A549 (cell line): ENCODE data around the gene KLRD1. TPM values are rescaled to one million over a fixed set of nuclear protein-coding genes. Genes with fewer than 3 reads are reported as not detected.

Experiments
- ATAC-seq, 2 experiments: fragments of 200-7000 bp in 1 of 2; fragments of >200 bp in 1 of 2; cut with Nextera tagmentation in 1 of 2; cut with Tn5 transposase in 1 of 2; 3 replicates each; pipeline versions ENCODE4 v1.8.0 to v1.9.1; 2018 to 2020; ENCODE audit warnings: mild to moderate bottlenecking in 1 of 2, moderate library complexity in 1 of 2
- CTCF ChIA-PET: fragments of 300-600 bp; sonication (Branson Sonifier 250); formaldehyde crosslinking; extraction: SDS; loops from one replicate; lab custom pipeline; 2021; ENCODE audit warnings: antibody characterized with exemption, inconsistent platforms; lab: Yijun Ruan, JAX
- POLR2A ChIA-PET: fragments of 350-600 bp; formaldehyde crosslinking; extraction: SDS; loops from one replicate; lab custom pipeline; 2021; ENCODE audit warnings: antibody characterized with exemption, inconsistent platforms; lab: Yijun Ruan, JAX
- DNase-seq, 2 experiments: peaks; one replicate each; pipeline versions ENCODE4 v3.0.0 to v3.0.0-alpha.2; 2011 to 2016; ENCODE audit warnings: low read depth in 1 of 2, low spot score in 1 of 2
- FAIRE-seq: peaks from 2 replicates; lab custom pipeline; 2011; peaks lifted over from hg19 to GRCh38; lab: Jason Lieb, UNC
- H3K27ac ChIP-seq, 2 experiments: fragments of >200 bp; sonication (Bioruptor Twin); formaldehyde crosslinking; 3 replicates each; pipeline ENCODE4 v1.5.1; 2016 to 2017
- H3K4me1 ChIP-seq: fragments of >200 bp; sonication (Bioruptor Twin); formaldehyde crosslinking; 3 replicates; pipeline ENCODE4 v1.6.1; 2016
- H3K4me2 ChIP-seq: fragments of >200 bp; sonication (Bioruptor Twin); formaldehyde crosslinking; 3 replicates; pipeline ENCODE4 v1.6.1; 2016
- H3K4me3 ChIP-seq: fragments of >200 bp; sonication (Bioruptor Twin); formaldehyde crosslinking; 3 replicates; pipeline ENCODE4 v1.5.1; 2016
- H3K9me3 ChIP-seq: fragments of >200 bp; sonication (Bioruptor Twin); formaldehyde crosslinking; 3 replicates; pipeline ENCODE4 v1.6.1; 2016
- CBX2 ChIP-seq: fragments of 200-600 bp; sonication (generic); IDR thresholded peaks from 2 replicates; pipeline ENCODE4 v1.6.1; 2016; ENCODE audit warnings: low read depth, mild to moderate bottlenecking, borderline replicate concordance
- CEBPB ChIP-seq, 2 experiments: fragments of >200 bp in 1 of 2; sonication (Bioruptor Twin) in 1 of 2; formaldehyde crosslinking in 1 of 2; IDR thresholded peaks; 2 replicates each; pipeline ENCODE4 v1.6.1; 2012 to 2016
- GATA3 ChIP-seq: IDR thresholded peaks from 2 replicates; pipeline ENCODE4 v1.6.1; 2012; ENCODE audit warnings: borderline replicate concordance
- HOXB13 ChIP-seq: fragments of 250-450 bp; sonication (Bioruptor Pico); IDR thresholded peaks from 2 replicates; pipeline ENCODE4 v1.5.0; 2020; ENCODE audit warnings: low read depth, mild to moderate bottlenecking, moderate library complexity
- JUN ChIP-seq, 2 experiments: fragments of >200 bp; sonication (Bioruptor Twin); formaldehyde crosslinking; IDR thresholded peaks; 2 replicates in 1 of 2; 3 replicates in 1 of 2; pipeline ENCODE4 v1.6.1; 2016 to 2017
- MAFK ChIP-seq: fragments of 450-650 bp; IDR thresholded peaks from 2 replicates; pipeline ENCODE4 v1.6.1; 2014; ENCODE audit not compliant: partially characterized antibody
- MYC ChIP-seq: IDR thresholded peaks from 2 replicates; pipeline ENCODE4 v1.6.1; 2012; ENCODE audit warnings: mild to moderate bottlenecking, inconsistent platforms, low read length, improper control_type of control experiment, borderline replicate concordance
- NPAS2 ChIP-seq: fragments of 250-450 bp; sonication (Bioruptor Pico); IDR thresholded peaks from 2 replicates; pipeline ENCODE4 v1.8.0; 2022; ENCODE audit warnings: mild to moderate bottlenecking, moderate library complexity, borderline replicate concordance
- NR3C1 ChIP-seq: fragments of >200 bp; sonication (Bioruptor Twin); formaldehyde crosslinking; IDR thresholded peaks from 3 replicates; pipeline ENCODE4 v1.6.1; 2017
- POLR2A ChIP-seq: IDR thresholded peaks from 2 replicates; pipeline ENCODE4 v1.6.1; 2012; ENCODE audit warnings: mild to moderate bottlenecking, low read length
- RAD21 ChIP-seq, 2 experiments: fragments of >200 bp in 1 of 2; sonication (Bioruptor Twin) in 1 of 2; formaldehyde crosslinking in 1 of 2; IDR thresholded peaks in 1 of 2; conservative IDR thresholded peaks in 1 of 2; 2 replicates in 1 of 2; 3 replicates in 1 of 2; pipeline ENCODE4 v1.6.1; 2012 to 2018; ENCODE audit warnings: inconsistent platforms in 1 of 2
- RCOR1 ChIP-seq: fragments of 150-350 bp; IDR thresholded peaks from 2 replicates; pipeline ENCODE4 v1.6.1; 2014; ENCODE audit warnings: antibody characterized with exemption, low read length, low read depth
- RNF2 ChIP-seq: fragments of 200-600 bp; sonication (generic); IDR thresholded peaks from 2 replicates; pipeline ENCODE4 v1.6.1; 2016; ENCODE audit warnings: low read depth, mild to moderate bottlenecking, antibody characterized with exemption, moderate library complexity, borderline replicate concordance
- TFCP2L1 ChIP-seq: fragments of 250-450 bp; sonication (Bioruptor Pico); IDR thresholded peaks from 2 replicates; pipeline ENCODE4 v1.5.0; 2021; ENCODE audit warnings: mild to moderate bottlenecking
- ZC3H11A ChIP-seq: fragments of 450-650 bp; IDR thresholded peaks from 2 replicates; pipeline ENCODE4 v1.6.1; 2014; ENCODE audit warnings: antibody characterized with exemption, mild to moderate bottlenecking
- ZFP36 ChIP-seq: fragments of 450-650 bp; IDR thresholded peaks from 2 replicates; pipeline ENCODE4 v1.6.1; 2014; ENCODE audit warnings: borderline replicate concordance; ENCODE audit not compliant: partially characterized antibody
- ZNF302 ChIP-seq: fragments of 250-450 bp; sonication (Bioruptor Pico); IDR thresholded peaks from 2 replicates; pipeline ENCODE4 v1.9.0; 2021; ENCODE audit warnings: inconsistent platforms, mild to moderate bottlenecking, moderate library complexity
- ZSCAN20 ChIP-seq: fragments of 250-450 bp; sonication (Bioruptor Pico); IDR thresholded peaks from 2 replicates; pipeline ENCODE4 v1.8.0; 2022; ENCODE audit warnings: mild to moderate bottlenecking, moderate library complexity
- WGBS: methylation state at CpG from one replicate; pipeline ENCODE4 v1.1.6; 2017; ENCODE audit errors: missing lambda C conversion rate; 5-methylcytosine and 5-hydroxymethylcytosine counted together
- polyA plus RNA-seq, 4 experiments: library from polyadenylated mRNA; depleted of rRNA in 3 of 4; stranded (reverse); fragments of >200 nt; fragmentation: RNase III in 1 of 4; extraction: RNeasy Plus Mini Kit Qiagen cat#74134 plus additional on column Dnase treatment in 1 of 4; gene quantifications; 2 replicates in 3 of 4; 3 replicates in 1 of 4; pipeline ENCODE4 v1.2.3, GENCODE V29; 2011 to 2017
- TF ChIP-seq, protein P1 (sequence below): fragments of 450-650 bp; IDR thresholded peaks from 2 replicates; pipeline ENCODE4 v1.6.1; 2014; ENCODE audit warnings: antibody characterized with exemption
- TF ChIP-seq, protein P2 (sequence below): fragments of >200 bp; sonication (Bioruptor Twin); formaldehyde crosslinking; IDR thresholded peaks from 2 replicates; pipeline ENCODE4 v1.6.1; 2016
- TF ChIP-seq, protein P3 (sequence below): fragments of 150-350 bp; IDR thresholded peaks from 2 replicates; pipeline ENCODE4 v1.6.1; 2014; ENCODE audit warnings: low read depth, mild to moderate bottlenecking, low read length
- TF ChIP-seq, protein P4 (sequence below): fragments of 200-600 bp; sonication (generic); IDR thresholded peaks from 2 replicates; pipeline ENCODE4 v1.6.1; 2016; ENCODE audit warnings: antibody characterized with exemption, mild to moderate bottlenecking, moderate library complexity

KLRD1 gene
- polyA plus RNA-seq, 2 of the 4 experiments (the other 2 are of a cell fraction), result 0.01 TPM; not detected in 1

DNA sequence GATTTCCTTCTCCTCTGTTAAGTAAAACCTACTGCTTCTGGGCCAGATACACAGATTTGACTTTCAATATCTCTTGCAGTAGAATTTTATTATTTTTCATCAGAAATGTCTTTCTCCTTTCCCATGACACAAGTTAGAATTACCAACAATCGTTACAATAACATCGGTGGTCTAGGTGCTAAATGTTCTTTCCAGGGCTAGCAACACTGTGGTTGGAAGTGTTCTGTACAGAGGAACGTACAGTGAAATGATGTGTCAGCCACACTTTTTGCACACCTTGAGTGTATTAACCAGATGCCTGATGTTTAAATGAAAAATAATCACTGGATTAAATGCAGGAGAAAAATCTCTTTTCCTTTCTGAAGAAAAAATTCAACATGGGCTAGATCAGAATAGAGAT is 27.7 kb upstream of the KLRD1 start:
- H3K9me3 ChIP-seq, result no peaks in the 10 kb centered on the region
- ATAC-seq (no peak), FAIRE-seq (peak; percentile 46), DNase-seq (no peak)
- no peak overlapping the region for H3K27ac ChIP-seq
- no peaks in the 10 kb centered on the region for H3K4me1 ChIP-seq
- 49% methylated on average over 3 of the region's 3 CpGs for WGBS
- no peak overlapping the region for H3K4me2 ChIP-seq
- CTCF ChIA-PET, result interaction anchor here (1.0 kb wide), 1 partner anchor 29 kb away, joined by 3 read pairs; no protein-coding TSS in a partner anchor
- POLR2A ChIA-PET, result no interaction called here
- no peak overlapping the region for H3K4me3 ChIP-seq
- TF ChIP-seq MYC (no peak), ZFP36 (no peak), HOXB13 (CRISPR knock-in tag) (no peak), NR3C1 (no peak), CBX2 (no peak), ZSCAN20 (CRISPR knock-in tag) (no peak), JUN (IDR thresholded peaks at IDR 0.05) (no peak), ZC3H11A (no peak), TFCP2L1 (CRISPR knock-in tag) (no peak), RCOR1 (no peak), ZNF302 (CRISPR knock-in tag) (no peak), MAFK (no peak), CEBPB (IDR thresholded peaks at IDR 0.05) (no peak)
- TF ChIP-seq, protein P1, sequence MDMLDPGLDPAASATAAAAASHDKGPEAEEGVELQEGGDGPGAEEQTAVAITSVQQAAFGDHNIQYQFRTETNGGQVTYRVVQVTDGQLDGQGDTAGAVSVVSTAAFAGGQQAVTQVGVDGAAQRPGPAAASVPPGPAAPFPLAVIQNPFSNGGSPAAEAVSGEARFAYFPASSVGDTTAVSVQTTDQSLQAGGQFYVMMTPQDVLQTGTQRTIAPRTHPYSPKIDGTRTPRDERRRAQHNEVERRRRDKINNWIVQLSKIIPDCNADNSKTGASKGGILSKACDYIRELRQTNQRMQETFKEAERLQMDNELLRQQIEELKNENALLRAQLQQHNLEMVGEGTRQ, result no peak
- TF ChIP-seq, protein P2, sequence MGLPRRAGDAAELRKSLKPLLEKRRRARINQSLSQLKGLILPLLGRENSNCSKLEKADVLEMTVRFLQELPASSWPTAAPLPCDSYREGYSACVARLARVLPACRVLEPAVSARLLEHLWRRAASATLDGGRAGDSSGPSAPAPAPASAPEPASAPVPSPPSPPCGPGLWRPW, result no peak
- TF ChIP-seq, all 56 proteins: peak for 0

DNA sequence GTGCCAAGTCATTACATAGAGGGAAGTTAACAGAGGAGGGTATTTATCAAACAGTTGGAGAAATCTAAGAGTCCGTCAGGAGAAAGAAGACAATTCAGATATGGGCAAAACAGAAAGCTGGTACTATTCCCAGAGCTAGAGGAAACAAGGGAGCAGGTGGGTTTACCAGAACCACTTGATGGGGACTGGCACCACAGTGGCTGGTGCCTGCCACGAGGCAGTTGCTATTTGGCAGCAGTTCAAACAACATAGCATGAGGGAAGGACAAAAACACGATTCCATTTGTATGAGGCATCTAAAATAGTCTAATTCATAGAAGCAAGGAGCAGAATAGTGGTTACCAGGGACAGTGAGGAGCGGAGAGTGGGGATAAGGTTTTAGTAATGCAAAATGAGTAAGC is 24.6 kb upstream of the KLRD1 start:
- no peak for ATAC-seq
- POLR2A ChIA-PET, result no interaction called here
- WGBS, result 30% methylated on average over 4 of the region's 4 CpGs

More for the DNA sequence above, 24.6 kb upstream of the KLRD1 start:
- CTCF ChIA-PET, result no interaction called here
- Histone ChIP-seq H3K4me2 (no peak overlapping the region), H3K9me3 (no peaks in the 10 kb centered on the region)
- DNase-seq (no peak), FAIRE-seq (no peak)
- TF ChIP-seq NPAS2 (CRISPR knock-in tag) (no peak), GATA3 (no peak), RAD21 (conservative IDR thresholded peaks at IDR 0.05 in 1 of 2, IDR thresholded peaks at IDR 0.05 in 1 of 2) (no peak), POLR2A (no peak), CBX2 (no peak), RNF2 (no peak)
- TF ChIP-seq, protein P3, sequence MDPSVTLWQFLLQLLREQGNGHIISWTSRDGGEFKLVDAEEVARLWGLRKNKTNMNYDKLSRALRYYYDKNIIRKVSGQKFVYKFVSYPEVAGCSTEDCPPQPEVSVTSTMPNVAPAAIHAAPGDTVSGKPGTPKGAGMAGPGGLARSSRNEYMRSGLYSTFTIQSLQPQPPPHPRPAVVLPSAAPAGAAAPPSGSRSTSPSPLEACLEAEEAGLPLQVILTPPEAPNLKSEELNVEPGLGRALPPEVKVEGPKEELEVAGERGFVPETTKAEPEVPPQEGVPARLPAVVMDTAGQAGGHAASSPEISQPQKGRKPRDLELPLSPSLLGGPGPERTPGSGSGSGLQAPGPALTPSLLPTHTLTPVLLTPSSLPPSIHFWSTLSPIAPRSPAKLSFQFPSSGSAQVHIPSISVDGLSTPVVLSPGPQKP, result no peak
- TF ChIP-seq, protein P1, result no peak
- TF ChIP-seq, protein P4, sequence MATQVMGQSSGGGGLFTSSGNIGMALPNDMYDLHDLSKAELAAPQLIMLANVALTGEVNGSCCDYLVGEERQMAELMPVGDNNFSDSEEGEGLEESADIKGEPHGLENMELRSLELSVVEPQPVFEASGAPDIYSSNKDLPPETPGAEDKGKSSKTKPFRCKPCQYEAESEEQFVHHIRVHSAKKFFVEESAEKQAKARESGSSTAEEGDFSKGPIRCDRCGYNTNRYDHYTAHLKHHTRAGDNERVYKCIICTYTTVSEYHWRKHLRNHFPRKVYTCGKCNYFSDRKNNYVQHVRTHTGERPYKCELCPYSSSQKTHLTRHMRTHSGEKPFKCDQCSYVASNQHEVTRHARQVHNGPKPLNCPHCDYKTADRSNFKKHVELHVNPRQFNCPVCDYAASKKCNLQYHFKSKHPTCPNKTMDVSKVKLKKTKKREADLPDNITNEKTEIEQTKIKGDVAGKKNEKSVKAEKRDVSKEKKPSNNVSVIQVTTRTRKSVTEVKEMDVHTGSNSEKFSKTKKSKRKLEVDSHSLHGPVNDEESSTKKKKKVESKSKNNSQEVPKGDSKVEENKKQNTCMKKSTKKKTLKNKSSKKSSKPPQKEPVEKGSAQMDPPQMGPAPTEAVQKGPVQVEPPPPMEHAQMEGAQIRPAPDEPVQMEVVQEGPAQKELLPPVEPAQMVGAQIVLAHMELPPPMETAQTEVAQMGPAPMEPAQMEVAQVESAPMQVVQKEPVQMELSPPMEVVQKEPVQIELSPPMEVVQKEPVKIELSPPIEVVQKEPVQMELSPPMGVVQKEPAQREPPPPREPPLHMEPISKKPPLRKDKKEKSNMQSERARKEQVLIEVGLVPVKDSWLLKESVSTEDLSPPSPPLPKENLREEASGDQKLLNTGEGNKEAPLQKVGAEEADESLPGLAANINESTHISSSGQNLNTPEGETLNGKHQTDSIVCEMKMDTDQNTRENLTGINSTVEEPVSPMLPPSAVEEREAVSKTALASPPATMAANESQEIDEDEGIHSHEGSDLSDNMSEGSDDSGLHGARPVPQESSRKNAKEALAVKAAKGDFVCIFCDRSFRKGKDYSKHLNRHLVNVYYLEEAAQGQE, result no peak
- TF ChIP-seq, all 56 proteins: peak for 0
- Histone ChIP-seq H3K4me3 (no peak overlapping the region), H3K4me1 (no peaks in the 10 kb centered on the region), H3K27ac (no peak overlapping the region)
